OCI-M2 (cell line): ENCODE measurements around the gene MED14.
"Not testable (repeated sequence)": the region's sequence is repeated elsewhere in the genome, so short reads cannot be mapped to it uniquely, and the experiment has no call there.

ENCODE experiments used
- DNase-seq: peaks from one replicate; lab custom pipeline; 2025; ENCODE audit not compliant: unreplicated experiment; lab: John Stamatoyannopoulos, UW

Gene MED14

GRCh38 chrX:40735325-40736169 is at the start of gene MED14:
Gene MED14 (minus strand): TSS chrX:40735542. CDS start chrX:40735412, 130 bp downstream.
- peak; percentile 42 for DNase-seq

GRCh38 chrX:40784516-40785151 is 49.3 kb upstream of the MED14 start:
- DNase-seq: no peak

- not testable (repeated sequence) for DNase-seq
Observed at GRCh38 chrX:40782644-40783259, 47.4 kb upstream of the MED14 start.

GRCh38 chrX:40780951-40781350 is 45.6 kb upstream of the MED14 start:
- no peak for DNase-seq

GRCh38 chrX:40780082-40780481 is 44.7 kb upstream of the MED14 start:
- no peak for DNase-seq

- DNase-seq: no peak
Observed at GRCh38 chrX:40778861-40779575, 43.7 kb upstream of the MED14 start.

GRCh38 chrX:40773809-40774208 is 38.5 kb upstream of the MED14 start:
- DNase-seq: no peak

GRCh38 chrX:40773188-40773587 is 37.8 kb upstream of the MED14 start:
- DNase-seq: no peak

- DNase-seq: no peak
Observed at GRCh38 chrX:40772290-40772689, 36.9 kb upstream of the MED14 start.

- DNase-seq: no peak
Observed at GRCh38 chrX:40761762-40762161, 26.4 kb upstream of the MED14 start.

GRCh38 chrX:40759374-40759773 is 24.0 kb upstream of the MED14 start:
- DNase-seq: no peak

GRCh38 chrX:40757058-40757457 is 21.7 kb upstream of the MED14 start:
- DNase-seq: no peak

GRCh38 chrX:40755291-40756249 is 20.2 kb upstream of the MED14 start:
- no peak for DNase-seq

GRCh38 chrX:40749681-40750494 is 14.5 kb upstream of the MED14 start:
- DNase-seq: no peak

- DNase-seq: no peak
Observed at GRCh38 chrX:40748977-40749376, 13.6 kb upstream of the MED14 start.

GRCh38 chrX:40746521-40746920 is 11.2 kb upstream of the MED14 start:
- DNase-seq: no peak

- no peak for DNase-seq
Observed at GRCh38 chrX:40736170-40736505, 796 bp upstream of the MED14 start.

- DNase-seq: no peak
Observed at GRCh38 chrX:40734971-40735324, 394 bp downstream of the MED14 start.

- no peak for DNase-seq
Observed at GRCh38 chrX:40733706-40734105, 1.6 kb downstream of the MED14 start.

- DNase-seq: not testable (repeated sequence)
Observed at GRCh38 chrX:40732499-40732898, 2.8 kb downstream of the MED14 start.
